T-helper 1 cell (primary cell): ENCODE results near the gene SNX10.
A peak's percentile ranks its signal among the peaks of the same experiment; 100 is the strongest.
"Not testable (repeated sequence)": the region's sequence is repeated elsewhere in the genome, so short reads cannot be mapped to it uniquely, and the experiment has no call there.

Experiments
- DNase-seq, 5 donors: peaks; one replicate each; pipeline ENCODE4 v3.0.0-alpha.2; 2012 to 2020
- total RNA-seq, 4 donors: gene quantifications; one replicate each; lab custom pipeline; 2026; lab: John Stamatoyannopoulos, UW

Gene SNX10, protein sequence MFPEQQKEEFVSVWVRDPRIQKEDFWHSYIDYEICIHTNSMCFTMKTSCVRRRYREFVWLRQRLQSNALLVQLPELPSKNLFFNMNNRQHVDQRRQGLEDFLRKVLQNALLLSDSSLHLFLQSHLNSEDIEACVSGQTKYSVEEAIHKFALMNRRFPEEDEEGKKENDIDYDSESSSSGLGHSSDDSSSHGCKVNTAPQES
- 9.1 to 13.8 (median 11.3) reads per million in 4 donors for total RNA-seq

- DNase-seq = peak; percentile 29 to 75 (median 53)
Measured at GRCh38 chr7:26291699-26292538, at the start of gene SNX10. Gene SNX10 (plus strand): TSS chr7:26291862. CDS start chr7:26346443, 54,581 bp downstream.

GRCh38 chr7:26245150-26245549 lies 46.5 kb upstream of the SNX10 start:
- DNase-seq = no peak

DNA sequence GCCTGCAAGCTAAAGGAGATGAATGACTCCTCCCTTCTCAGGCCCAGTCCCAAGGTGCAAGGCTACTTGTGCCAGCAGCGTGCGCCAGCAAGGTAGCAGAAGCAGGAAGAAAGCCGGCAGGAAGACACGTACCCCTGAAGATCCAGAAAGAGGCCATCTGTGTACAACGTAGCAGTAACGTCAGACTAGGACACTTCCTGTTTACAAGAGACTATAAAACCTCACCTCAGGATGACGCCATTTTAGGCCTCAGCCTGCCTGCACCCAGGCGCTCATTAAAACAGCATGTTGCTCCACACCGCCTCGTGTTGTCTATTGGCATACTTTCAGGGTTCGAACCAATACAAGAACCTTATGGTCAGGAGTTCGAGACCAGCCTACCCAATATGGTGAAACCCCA lies 41.4 kb upstream of the SNX10 start:
- DNase-seq = peak in 1 of 5 donors; percentile 9

DNA sequence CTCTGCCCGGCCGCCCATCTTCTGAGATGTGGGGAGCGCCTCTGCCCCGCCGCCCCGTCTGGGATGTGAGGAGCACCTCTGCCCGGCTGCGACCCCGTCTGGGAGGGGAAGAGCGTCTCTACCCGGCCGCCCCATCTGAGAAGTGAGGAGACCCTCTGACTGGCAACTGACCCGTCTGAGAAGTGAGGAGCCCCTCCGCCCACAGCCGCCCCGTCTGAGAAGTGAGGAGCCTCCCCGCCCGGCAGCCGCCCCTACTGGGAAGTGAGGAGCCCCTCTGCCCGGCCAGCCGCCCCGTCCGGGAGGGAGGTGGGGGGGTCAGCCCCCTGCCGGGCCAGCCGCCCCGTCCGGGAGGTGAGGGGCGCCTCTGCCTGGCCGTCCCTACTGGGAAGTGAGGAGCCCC lies 29.8 kb upstream of the SNX10 start:
- DNase-seq = not testable (repeated sequence)

- peak in 1 of 5 donors; percentile 50 for DNase-seq
Measured at GRCh38 chr7:26265065-26265464, 26.6 kb upstream of the SNX10 start.

- DNase-seq = no peak
Measured at GRCh38 chr7:26265499-26266075, 26.1 kb upstream of the SNX10 start.

- no peak for DNase-seq
Measured at GRCh38 chr7:26267601-26268166, 24.0 kb upstream of the SNX10 start.

DNA sequence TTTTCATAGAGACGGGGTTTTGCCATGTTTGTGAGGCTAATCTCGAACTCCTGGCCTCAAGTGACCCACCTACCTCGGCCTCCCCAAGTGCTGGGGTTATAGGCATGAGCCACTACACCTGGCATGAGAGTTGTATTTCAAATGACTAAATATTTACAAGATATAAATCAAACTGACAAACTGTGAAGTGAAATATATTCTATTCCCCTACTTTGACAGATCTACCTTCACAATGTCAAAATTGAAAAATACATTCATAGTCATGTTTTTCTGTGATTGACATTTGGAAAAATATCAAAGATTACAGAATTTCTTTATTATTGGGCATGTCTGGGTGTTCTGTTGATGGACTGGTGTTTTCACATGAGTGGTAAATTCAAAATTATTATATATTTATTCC lies 16.4 kb upstream of the SNX10 start:
- no peak for DNase-seq

GRCh38 chr7:26278770-26279169 lies 12.9 kb upstream of the SNX10 start:
- no peak for DNase-seq

DNA sequence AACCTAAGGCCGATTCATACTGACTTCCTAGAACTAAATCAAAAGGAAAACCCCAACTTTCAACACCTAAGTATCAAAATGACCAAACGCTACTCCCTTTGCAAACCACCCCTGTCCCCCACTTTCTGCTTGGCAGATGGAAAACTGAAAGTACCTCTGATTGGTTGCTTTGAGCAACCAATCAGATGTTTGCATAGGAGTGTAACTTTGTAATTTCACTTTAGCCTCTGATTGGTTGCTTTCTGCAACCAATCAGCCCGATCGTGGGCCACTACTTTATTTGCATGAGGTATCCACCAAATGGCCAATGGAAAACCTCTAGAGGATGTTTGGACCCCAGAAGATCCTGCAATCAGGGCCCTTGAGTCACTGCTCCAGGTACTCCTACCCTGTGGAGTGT lies 12.3 kb upstream of the SNX10 start:
- peak in 1 of 5 donors; percentile 87 for DNase-seq

DNA sequence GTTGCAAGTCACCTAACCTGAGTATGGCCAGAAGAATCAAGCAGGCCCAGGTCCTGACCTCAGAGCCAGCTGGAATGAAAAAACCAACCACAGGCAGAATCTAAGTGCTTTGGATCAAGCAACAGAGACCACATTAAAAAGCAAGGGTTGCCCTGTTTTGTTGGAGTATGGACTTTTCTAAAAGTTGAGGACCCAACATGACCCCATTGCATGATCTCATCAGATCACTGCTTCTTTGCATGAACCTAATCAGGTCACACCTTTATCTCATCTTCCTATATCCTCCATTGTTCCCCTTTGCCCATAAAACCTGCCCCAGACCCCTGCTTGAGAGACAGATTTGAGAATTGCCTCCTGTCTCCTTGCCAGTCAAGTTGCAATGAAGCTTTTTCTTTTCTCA lies 11.6 kb upstream of the SNX10 start:
- no peak for DNase-seq

DNA sequence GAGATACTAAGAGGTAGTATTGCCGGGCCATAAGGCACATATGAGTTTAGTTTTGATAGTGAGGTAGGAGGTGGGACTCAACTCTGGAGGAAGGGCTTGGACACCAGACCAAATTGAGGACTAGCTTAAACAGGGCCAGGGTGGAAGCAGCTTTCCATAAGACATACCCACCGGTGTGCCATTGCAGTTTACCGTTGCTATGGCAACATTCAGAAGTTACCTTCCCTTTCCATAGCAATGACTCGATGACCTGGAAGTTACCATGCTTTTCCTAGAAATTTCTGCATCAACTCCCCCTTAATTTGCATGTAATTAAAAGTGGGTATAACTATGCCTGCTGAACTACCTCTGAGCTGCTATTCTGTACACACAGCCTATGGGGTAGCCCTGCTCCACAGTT lies 10.9 kb upstream of the SNX10 start:
- DNase-seq = no peak

GRCh38 chr7:26284477-26284876 lies 7.2 kb upstream of the SNX10 start:
- no peak for DNase-seq

- peak in 1 of 5 donors; percentile 51 for DNase-seq
Measured at GRCh38 chr7:26284995-26285632, 6.5 kb upstream of the SNX10 start.

DNA sequence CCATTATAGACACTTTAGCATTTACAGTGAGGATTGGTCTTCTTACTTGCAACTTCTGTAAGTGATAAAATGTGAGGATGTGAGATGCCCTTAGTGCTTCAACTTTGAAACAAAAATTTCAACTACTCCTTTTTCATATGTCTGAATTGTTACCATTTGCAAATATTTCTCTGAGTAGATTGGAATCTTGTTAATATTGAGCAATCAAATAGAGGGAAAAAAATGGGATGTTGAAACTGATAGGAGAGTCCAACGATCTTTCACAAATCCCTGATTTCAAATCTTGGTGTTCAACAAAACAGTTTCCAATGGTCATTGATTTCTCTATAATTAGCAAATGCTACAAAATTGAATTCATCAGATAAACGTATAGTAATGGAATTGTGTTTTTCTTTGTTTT lies 5.5 kb upstream of the SNX10 start:
- no peak for DNase-seq

- DNase-seq = not testable (repeated sequence)
Measured at GRCh38 chr7:26288126-26288525, 3.5 kb upstream of the SNX10 start.

- DNase-seq = no peak
Measured at GRCh38 chr7:26291251-26291650, 411 bp upstream of the SNX10 start.

GRCh38 chr7:26292768-26293560 lies 1.3 kb downstream of the SNX10 start:
- DNase-seq = no peak

DNA sequence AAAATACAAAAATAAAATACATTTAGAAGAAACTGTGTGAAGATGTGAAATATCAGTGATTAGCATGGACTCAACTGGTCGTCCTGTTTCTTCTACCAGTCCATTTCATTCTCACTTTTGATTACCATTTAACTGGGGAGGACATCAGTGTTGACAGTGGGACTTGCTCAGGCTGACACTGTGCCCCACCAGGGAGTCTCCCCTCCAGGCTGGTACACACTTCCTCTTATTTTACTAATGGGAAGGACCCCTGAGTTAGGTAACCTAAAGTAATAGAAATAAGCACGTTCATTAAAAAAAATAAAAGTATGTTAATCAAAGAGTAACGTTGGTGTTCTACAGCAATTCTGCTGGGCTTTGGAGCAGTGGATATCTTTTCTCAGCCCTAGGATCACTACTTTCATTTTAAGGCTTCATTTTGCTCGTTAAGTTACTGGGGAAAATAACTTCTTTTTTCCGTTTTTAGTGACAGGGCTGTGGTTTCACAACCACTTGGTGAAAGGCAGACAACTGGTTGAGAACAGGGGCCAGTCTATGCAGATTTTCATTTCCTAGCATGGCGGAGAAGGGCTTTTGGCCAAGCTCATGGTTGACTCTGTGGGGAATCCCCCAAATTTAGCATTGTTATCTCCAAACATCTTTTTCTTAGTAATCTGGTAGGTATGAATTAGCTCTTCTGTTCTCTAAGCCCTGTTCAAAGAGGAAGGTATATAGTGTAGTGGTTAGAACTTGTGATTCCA lies 2.1 kb downstream of the SNX10 start:
- peak; percentile 19 to 90 (median 40) for DNase-seq

- no peak for DNase-seq
Measured at GRCh38 chr7:26295015-26295414, 3.4 kb downstream of the SNX10 start.

DNA sequence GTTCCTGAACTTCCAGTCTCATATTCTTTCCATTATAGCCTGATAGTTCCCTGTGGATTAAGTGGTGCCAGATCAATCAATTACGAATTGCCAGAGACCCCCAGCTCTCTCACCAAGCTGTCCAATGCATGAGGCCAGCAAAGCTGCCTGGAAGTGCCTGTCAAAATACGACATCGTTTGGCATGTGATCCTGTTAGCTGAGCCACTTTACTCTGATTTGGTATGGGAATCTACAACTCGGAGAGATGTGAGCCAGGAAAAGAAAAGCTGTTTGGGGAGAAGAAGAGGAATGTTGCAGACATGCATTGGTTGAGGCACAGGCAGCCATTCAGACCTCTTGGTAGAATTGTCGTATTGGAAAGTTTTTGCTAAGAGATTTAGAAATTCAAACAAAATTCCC lies 3.9 kb downstream of the SNX10 start:
- DNase-seq = no peak
